Gastroesophageal sphincter (tissue), 2 donors: ENCODE measurements around the gene CCNK.

Experiments
- EP300 ChIP-seq: sonication (generic); formaldehyde crosslinking; IDR thresholded peaks from one replicate; pipeline ENCODE4 v1.6.1; 2017; ENCODE audit warnings: antibody characterized with exemption, mild to moderate bottlenecking
- POLR2A ChIP-seq, 2 donors: fragments of 450-650 bp; IDR thresholded peaks; one replicate each; pipeline ENCODE4 v1.6.1; 2017; ENCODE audit warnings: antibody characterized with exemption in 2 of 2, mild to moderate bottlenecking in 2 of 2, moderate library complexity in 1 of 2

DNA sequence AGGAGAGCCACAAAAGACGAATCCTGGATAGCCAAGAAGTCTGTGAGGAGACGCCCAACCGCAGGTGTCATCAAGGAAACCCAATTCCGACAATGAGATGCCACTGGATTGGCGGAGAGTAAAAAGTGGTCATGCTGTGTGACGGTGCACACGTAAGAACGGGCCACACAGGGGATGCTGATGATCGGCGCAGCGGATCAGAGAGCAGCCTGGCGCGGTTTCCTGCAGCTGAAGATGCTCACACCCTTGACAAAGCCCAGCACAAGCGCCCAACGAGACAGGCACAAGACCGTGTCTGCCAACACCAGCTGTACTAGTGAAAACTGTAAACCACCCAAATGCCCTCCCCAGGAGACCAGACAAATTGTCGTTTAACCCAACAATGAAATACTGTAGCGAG is 67.0 kb downstream of the CCNK start:
- TF ChIP-seq POLR2A (IDR thresholded peaks at IDR 0.05) (no peak), EP300 (no peak)
